ENCODE data around the gene RPUSD3. TPM values are rescaled to one million over a fixed set of nuclear protein-coding genes. Genes with fewer than 3 reads are reported as not detected.

The RPUSD3 gene
- polyA plus RNA-seq (2012; ENCODE audit: missing spikeins): 32.8 TPM

DNA sequence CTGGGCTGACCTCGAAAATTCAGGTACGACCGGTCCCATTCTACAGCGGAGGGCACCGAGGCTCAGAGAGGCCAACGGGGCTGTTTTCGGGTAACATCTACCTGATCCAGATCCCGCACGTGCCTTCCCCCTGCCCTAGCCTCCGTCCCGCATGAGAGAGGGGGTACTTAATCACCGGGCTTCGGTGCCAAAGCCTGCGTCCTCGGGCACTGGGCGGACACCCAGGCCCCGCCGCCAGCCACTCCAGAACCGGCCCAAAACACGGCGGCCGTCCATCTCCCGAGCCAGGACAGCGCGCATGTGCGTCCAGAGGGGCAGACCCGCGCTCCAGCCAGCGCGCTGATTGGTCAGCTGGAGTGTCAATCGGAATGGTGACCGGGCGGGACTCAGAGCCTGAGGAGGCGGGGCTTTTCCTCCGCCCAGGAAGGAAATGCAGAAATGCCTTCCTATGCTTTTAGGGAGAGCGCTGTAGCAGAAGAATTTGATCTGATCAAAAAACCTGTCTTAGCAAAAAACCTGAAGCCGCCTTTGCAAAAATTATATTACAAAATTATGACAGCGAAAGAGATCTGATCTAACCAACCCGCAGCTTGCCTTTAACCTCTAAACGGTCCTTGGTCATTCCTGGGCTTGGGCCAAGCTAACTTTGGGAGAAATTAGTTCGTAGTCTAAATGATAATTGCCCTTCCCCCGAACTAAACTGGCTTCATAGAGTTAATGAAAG is at the start of gene RPUSD3:
TSS of gene RPUSD3 (minus strand) at position 294 of the 724 bp plus-strand sequence. CDS start at position 276, 18 bp downstream.
- TF ChIP-seq POLR2AphosphoS5 (IDR thresholded peaks at IDR 0.05; ENCODE audit: low read depth, low read length) (no peak), POLR2A (IDR thresholded peaks at IDR 0.05; ENCODE audit: low read depth, low read length) (peak; percentile 64; the same call in 1 of the 2 replicates)
- peak; percentile 84 for FAIRE-seq
- DNase-seq (ENCODE audit: insufficient read length): peak; percentile 99

DNA sequence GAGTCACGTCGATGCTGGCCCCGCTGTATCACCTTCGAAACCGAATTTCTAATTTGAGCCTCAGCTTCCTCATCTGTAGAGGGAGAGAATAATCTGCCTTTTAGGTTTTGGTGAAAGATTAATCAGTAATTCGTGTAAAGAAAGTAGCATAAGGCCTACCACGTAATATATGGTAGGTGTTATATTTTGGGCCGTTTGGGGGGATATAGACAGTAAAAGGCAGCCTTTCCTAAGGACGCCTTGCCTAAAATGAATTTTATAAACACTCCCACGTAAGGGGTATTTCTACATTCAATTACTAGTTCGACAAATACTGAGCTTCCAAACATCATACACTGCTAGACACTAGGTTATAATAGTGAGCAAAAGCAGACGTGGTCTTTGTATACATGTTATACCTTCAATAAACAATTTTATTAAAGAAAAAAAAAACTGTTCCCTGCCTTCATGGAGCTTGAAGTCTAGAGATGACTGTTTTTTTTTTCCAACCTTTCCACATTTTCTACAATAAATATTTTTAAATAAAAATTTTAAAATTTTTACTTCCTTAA is 47.3 kb upstream of the RPUSD3 start:
- FAIRE-seq (no peak), DNase-seq (ENCODE audit: insufficient read length) (no peak)
- TF ChIP-seq TAF1 (IDR thresholded peaks at IDR 0.05; ENCODE audit: borderline replicate concordance, low read depth, low read length): no peak
- TF ChIP-seq POLR2A (IDR thresholded peaks at IDR 0.05; ENCODE audit: low read depth, low read length): no peak
- no peak for TF ChIP-seq POLR2AphosphoS5 (IDR thresholded peaks at IDR 0.05; ENCODE audit: low read depth, low read length)

DNA sequence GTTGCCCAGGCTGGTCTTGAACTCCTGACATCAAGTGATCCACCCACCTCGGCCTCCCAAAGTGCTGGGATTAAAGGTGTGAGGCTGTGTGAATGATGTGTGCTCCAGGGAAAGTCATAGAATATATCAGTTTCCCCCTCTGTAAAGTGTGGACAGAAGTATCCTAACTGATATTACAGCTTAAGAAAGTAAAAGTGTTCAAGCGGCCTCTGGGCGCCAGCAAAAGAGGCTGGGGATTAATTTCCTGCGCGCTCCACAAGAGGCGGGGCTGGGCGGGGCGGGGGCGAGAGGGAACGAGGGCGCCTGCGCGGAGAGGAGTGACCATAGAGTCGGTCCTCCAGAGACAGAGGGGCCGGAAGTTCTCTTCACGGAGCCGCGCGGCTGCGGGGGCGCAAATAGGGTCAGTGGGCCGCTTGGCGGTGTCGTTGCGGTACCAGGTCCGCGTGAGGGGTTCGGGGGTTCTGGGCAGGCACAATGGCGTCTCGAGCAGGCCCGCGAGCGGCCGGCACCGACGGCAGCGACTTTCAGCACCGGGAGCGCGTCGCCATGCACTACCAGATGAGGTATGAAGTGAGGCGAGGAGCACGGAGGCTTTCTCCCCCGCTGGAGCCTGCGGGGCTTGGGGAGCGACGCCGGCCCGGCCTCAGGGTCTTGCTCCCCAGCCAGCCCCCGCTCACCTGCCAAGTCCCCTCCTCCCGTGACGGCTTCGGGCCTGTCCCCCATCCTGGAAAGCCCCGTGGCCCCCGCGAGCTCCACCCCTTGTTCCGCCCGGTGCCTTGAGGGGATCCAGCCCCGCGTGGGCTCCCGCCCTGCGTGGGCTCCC is 46.7 kb upstream of the RPUSD3 start, which contains the start of gene JAGN1:
TSS of gene JAGN1 (plus strand) at position 362 of the 823 bp plus-strand sequence. CDS start at position 475, 113 bp downstream.
- peak; percentile 83 for FAIRE-seq
- DNase-seq (ENCODE audit: insufficient read length): peak; percentile 78
- TF ChIP-seq POLR2AphosphoS5 (IDR thresholded peaks at IDR 0.05; ENCODE audit: low read depth, low read length) (peak; percentile 90), POLR2A (IDR thresholded peaks at IDR 0.05; ENCODE audit: low read depth, low read length) (peak; percentile 88), TAF1 (IDR thresholded peaks at IDR 0.05; ENCODE audit: borderline replicate concordance, low read depth, low read length) (peak; percentile 91)

GRCh38 chr3:9889405-9889804 is 45.6 kb upstream of the RPUSD3 start:
- FAIRE-seq: no peak

DNA sequence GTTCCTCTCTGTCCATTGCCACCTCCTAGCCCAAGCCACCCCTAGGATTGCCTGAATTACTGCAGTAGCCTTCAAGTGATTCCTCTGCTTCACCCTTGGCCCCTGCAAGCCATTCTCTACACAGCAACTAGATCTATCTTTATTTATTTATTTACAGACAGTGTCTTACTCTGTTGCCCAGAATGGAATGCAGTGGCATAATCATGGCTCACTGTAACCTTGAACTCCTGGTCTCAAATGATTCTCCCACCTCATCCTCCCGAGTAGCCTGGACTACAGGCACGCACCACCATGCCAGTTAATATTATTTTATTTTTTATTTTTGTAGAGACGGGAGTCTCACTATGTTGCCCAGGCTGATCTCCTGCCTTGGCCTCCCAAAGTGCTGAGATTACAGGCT is 44.7 kb upstream of the RPUSD3 start:
- FAIRE-seq: no peak
- DNase-seq (ENCODE audit: insufficient read length): no peak
- TF ChIP-seq POLR2AphosphoS5 (IDR thresholded peaks at IDR 0.05; ENCODE audit: low read depth, low read length) (no peak), POLR2A (IDR thresholded peaks at IDR 0.05; ENCODE audit: low read depth, low read length) (no peak), TAF1 (IDR thresholded peaks at IDR 0.05; ENCODE audit: borderline replicate concordance, low read depth, low read length) (no peak)

More at GRCh38 chr3:9889405-9889804, 45.6 kb upstream of the RPUSD3 start:
- TF ChIP-seq TAF1 (IDR thresholded peaks at IDR 0.05; ENCODE audit: borderline replicate concordance, low read depth, low read length): no peak
- no peak for TF ChIP-seq POLR2A (IDR thresholded peaks at IDR 0.05; ENCODE audit: low read depth, low read length)
- TF ChIP-seq POLR2AphosphoS5 (IDR thresholded peaks at IDR 0.05; ENCODE audit: low read depth, low read length): no peak
- DNase-seq (ENCODE audit: insufficient read length): no peak

DNA sequence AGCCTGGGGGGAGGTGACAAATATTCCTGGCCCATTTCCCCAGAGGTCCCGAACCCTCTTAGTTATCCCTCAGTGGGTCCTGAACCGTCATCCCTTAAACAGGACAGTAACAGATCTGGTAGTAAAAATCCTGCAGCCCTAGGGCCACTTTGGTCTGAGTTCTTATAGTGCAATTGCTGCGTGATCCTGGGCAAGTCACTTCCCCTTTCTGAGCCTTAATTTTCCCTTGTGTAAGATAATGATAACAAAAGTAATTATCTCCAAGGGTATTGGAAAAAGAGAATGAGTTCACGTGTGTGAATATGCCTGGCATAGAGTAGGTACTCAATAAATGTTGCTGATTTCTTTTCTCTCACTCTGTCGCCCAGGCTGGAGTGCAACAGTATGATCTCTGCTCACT is 43.7 kb upstream of the RPUSD3 start:
- no peak for FAIRE-seq
- no peak for TF ChIP-seq POLR2A (IDR thresholded peaks at IDR 0.05; ENCODE audit: low read depth, low read length)
- TF ChIP-seq TAF1 (IDR thresholded peaks at IDR 0.05; ENCODE audit: borderline replicate concordance, low read depth, low read length): no peak
- TF ChIP-seq POLR2AphosphoS5 (IDR thresholded peaks at IDR 0.05; ENCODE audit: low read depth, low read length): no peak
- DNase-seq (ENCODE audit: insufficient read length): no peak

DNA sequence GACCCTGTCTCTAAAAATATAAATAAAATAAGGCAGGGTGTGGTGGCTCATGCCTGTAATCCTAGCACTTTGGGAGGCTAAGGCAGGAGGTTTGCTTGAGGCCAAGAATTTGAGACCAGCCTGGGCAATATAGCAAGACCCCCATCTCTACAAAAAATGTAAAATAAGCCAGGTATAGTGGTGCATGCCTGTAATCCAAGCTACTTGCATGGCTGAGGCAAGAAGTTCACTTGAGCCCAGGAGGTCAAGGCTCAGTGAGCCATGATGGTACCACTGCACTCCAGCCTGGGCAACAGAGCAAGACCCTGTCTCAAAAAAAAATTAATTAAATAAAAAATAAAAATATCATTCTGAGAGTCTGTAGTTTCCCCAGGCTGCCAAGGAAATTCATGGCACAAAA is 42.5 kb upstream of the RPUSD3 start:
- FAIRE-seq: no peak
- no peak for TF ChIP-seq TAF1 (IDR thresholded peaks at IDR 0.05; ENCODE audit: borderline replicate concordance, low read depth, low read length)
- TF ChIP-seq POLR2AphosphoS5 (IDR thresholded peaks at IDR 0.05; ENCODE audit: low read depth, low read length): no peak
- no peak for TF ChIP-seq POLR2A (IDR thresholded peaks at IDR 0.05; ENCODE audit: low read depth, low read length)

GRCh38 chr3:9884555-9885165 is 40.9 kb upstream of the RPUSD3 start:
- no peak for DNase-seq (ENCODE audit: insufficient read length)
- no peak for TF ChIP-seq POLR2AphosphoS5 (IDR thresholded peaks at IDR 0.05; ENCODE audit: low read depth, low read length)
- no peak for TF ChIP-seq POLR2A (IDR thresholded peaks at IDR 0.05; ENCODE audit: low read depth, low read length)
- no peak for TF ChIP-seq TAF1 (IDR thresholded peaks at IDR 0.05; ENCODE audit: borderline replicate concordance, low read depth, low read length)
- no peak for FAIRE-seq

More for the DNA sequence above, 42.5 kb upstream of the RPUSD3 start:
- DNase-seq (ENCODE audit: insufficient read length): no peak

- DNase-seq (ENCODE audit: insufficient read length) (no peak), FAIRE-seq (no peak)
- TF ChIP-seq TAF1 (IDR thresholded peaks at IDR 0.05; ENCODE audit: borderline replicate concordance, low read depth, low read length) (no peak), POLR2AphosphoS5 (IDR thresholded peaks at IDR 0.05; ENCODE audit: low read depth, low read length) (no peak), POLR2A (IDR thresholded peaks at IDR 0.05; ENCODE audit: low read depth, low read length) (no peak)
Measured at GRCh38 chr3:9883706-9884554, 40.1 kb upstream of the RPUSD3 start.

GRCh38 chr3:9881441-9881840 is 37.6 kb upstream of the RPUSD3 start:
- DNase-seq (ENCODE audit: insufficient read length): no peak
- TF ChIP-seq POLR2AphosphoS5 (IDR thresholded peaks at IDR 0.05; ENCODE audit: low read depth, low read length) (no peak), POLR2A (IDR thresholded peaks at IDR 0.05; ENCODE audit: low read depth, low read length) (no peak), TAF1 (IDR thresholded peaks at IDR 0.05; ENCODE audit: borderline replicate concordance, low read depth, low read length) (no peak)
- no peak for FAIRE-seq

Data from GM12892 (cell line).